Subcutaneous adipose tissue (tissue), 4 donors: ENCODE results near the gene MEGF11. TPM values are rescaled to one million over a fixed set of nuclear protein-coding genes. Genes with fewer than 3 reads are reported as not detected.

Source experiments
- CTCF ChIP-seq: fragments of 450-650 bp; IDR thresholded peaks from one replicate; pipeline ENCODE4 v1.5.1; 2016; ENCODE audit warnings: low read depth, mild to moderate bottlenecking, control low read depth, antibody characterized with exemption, moderate library complexity
- total RNA-seq, 4 donors: library from RNA; depleted of rRNA; stranded (reverse); fragments of >200 nt; gene quantifications; one replicate each; pipeline ENCODE4 v1.1.0, GENCODE V29; 2016

Gene MEGF11
- total RNA-seq, 4 donors from 2014 or later = not detected

DNA sequence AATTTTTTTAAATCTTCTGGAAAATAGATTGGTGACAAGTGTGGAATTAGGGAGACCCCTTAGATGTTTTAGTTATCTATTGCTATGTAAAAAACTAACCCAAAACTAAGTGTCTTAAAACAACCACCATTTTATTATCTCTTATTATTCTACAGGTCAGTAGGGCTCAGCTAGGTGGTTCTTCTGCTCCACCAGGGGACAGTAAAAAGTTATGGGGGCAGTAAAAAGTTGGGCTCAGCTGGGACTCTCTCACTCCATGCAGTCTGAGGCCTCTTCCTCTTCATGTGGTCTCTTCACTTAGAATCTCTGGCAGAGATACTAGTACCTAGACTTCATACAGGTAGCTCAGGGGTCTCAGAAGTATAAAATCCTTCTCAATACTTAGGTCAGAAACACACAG, 21.8 kb upstream of the MEGF11 start:
- TF ChIP-seq CTCF = no peak

DNA sequence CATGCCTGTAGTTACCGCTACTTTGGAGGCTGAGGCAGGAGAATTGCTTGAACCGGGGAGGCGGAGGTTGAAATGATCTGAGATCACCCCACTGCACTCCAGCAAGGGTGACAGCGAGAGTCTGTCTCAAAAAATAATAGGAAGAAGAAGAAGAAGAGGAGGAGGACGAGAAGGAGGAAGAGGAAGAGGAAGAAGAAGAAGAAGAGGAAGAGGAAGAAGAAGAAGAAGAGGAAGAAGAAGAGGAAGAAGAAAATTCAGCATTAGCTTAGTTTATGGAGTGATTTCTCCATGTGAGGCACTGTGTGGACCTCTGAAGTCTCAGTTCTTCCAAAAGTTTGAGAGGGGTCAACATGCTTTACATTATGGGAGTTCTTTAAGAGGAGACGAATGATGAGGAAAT, 17.4 kb upstream of the MEGF11 start:
- TF ChIP-seq CTCF = no peak

DNA sequence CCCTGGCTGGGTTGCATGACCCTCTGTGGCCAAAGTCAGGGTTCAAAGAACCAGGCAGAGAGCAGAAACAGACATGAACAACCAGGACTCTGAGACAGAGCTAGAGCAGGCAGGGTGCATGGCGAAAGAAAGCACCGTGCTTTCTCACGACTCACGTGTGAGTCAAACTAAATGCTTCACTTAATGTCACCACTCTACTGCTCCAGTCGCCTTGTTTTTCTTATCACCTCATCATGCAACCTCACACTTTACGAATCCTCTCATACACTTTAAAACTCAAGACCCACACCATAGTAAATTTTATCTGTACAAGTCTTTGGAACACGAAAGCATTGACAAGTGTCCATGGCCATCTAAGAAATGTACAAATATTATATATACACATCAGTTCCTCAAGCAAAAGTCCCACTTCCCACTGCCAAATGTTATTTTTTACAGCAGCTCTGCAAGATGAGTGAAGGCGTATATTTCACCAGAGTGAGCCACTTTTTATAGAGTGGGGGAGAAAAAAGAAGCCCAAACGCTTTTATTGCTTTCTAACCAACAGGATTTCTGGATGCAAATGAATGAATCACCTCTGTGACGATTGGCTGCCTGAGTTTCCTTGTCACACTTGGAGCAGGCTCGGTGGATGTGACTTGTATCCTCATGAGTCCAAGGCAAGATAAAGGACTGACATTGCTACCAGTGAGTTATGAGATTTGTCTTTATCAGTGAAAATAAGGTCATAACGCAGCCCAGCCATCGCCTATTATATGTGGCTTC, 16.0 kb upstream of the MEGF11 start:
- no peak for TF ChIP-seq CTCF

DNA sequence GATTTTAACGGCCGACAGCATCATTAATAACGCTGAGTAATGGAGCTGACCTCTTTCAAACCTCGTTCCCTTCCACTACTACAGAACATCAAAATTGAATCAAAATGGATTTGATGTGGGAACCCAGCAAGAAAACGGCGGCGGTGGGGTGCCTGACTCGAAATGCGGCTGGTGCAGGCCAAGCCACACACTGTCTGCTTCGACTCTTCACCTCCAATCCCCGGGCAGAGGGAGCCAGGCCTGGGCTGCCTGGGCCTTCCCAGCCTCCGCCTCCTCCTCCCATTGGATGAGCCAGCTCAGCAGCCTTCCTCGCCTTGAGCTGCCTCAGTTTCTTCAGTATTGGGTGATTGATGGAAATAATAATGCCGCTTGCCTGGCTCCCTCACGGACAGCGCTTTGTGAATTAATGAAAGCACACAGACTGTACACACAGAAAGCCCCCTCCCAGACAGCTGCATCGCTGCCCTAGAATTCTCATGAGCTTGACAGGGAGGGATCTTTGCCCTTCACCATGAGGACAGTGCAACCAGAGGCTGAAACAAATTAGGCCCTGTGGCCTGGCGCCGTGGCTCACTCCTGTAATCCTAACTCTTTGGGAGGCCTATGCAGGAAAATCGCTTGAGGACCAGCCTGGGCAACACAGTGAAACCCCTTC, 11.4 kb upstream of the MEGF11 start:
- no peak for TF ChIP-seq CTCF

DNA sequence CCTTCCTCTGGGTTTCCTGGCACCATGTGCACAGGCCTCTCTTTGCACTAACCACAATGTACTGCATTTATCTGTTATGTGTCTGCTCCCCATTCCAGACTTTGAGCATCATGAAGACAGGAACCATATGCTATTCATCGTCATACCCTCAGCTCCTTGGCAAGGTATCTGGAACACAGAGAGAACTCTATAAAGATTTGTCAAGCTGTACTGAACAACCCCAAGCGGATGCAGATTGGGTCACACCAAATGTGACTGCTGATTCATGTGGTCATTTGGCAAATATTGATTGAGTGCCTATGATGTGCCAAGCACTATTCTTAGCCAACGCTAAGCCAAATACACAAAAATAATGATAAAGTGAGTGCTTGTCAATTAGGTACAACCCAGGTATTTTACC, 7.5 kb upstream of the MEGF11 start:
- TF ChIP-seq CTCF = no peak

DNA sequence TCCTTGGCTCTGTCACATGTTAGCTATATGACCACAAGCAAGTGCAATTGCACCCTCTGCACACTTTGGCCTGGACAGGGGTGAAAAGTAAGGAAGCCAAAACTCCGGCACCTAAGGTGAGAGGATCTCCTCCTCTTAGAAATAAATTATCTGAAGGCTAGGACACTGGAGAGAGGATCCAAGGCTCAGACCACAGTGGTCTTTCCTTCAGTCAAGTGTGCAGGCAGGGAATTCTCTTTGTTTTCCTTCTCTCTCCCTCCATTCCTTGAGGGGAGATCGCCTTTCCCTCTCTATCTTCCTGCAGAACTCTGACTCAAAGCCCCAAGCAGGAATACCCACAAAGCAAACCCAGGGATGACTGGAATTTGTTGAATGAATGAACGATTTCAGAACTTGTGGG, 3.1 kb upstream of the MEGF11 start:
- no peak for TF ChIP-seq CTCF

DNA sequence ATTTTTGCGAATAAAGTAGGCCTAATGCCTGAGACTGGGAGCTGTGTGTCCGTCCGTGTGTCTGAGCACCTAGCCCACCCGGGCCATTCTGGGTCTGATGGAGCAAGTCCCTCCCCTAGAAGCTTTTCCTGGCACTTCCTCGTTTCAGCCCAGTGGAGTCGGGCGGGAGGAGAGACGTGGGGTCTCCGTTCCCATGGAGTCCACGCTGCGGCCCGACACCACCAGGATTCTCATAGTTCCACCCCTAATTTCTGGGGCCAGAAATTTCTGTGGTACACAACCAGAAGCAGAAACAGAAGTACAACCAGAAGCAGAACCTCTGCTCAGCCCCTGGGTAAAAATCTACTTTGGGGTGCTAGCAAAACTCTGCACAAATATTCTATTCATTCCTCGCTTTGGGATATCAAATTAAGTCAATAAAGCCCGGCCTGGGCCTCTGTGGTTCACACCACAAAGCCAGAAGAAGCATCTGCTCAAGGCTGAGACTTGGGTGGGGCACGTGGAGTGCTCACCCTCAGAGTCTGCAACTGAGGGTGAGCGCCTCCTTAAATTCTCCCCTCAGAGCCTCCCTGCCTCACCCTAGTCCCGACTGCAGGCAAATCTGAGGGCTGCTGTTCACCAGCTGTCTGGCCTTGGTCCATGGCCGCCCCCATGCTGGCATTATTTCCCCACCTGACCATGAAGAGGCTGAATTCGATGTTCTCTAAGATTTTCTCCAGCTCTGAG, 1.6 kb upstream of the MEGF11 start:
- no peak for TF ChIP-seq CTCF
